H1 (cell line): Measurements from ENCODE around the gene C5. TPM values are rescaled to one million over a fixed set of nuclear protein-coding genes. Genes with fewer than 3 reads are reported as not detected.

ENCODE experiments used
- ATF3 ChIP-seq: IDR thresholded peaks from 2 replicates; pipeline ENCODE4 v1.6.1; 2011; ENCODE audit warnings: low read depth, mild to moderate bottlenecking, low read length; ENCODE audit not compliant: insufficient read depth
- CBX8 ChIP-seq: fragments of 300-800, 300-1000 bp; sonication (generic); IDR thresholded peaks from 2 replicates; pipeline ENCODE4 v1.7.1; 2016; ENCODE audit warnings: low read depth, low read length, borderline replicate concordance
- KDM5A ChIP-seq: fragments of 200-600 bp; IDR thresholded peaks from 2 replicates; pipeline ENCODE4 v1.7.1; 2012; ENCODE audit warnings: mild to moderate bottlenecking, low read length, inconsistent platforms, mixed read lengths
- PHF8 ChIP-seq: fragments of 200-600 bp; sonication (generic); conservative IDR thresholded peaks from 2 replicates; pipeline ENCODE4 v1.7.1; 2012; ENCODE audit warnings: low read depth, mild to moderate bottlenecking, inconsistent platforms, low read length, moderate library complexity
- RBBP5 ChIP-seq: IDR thresholded peaks from 2 replicates; pipeline ENCODE4 v1.7.1; 2012; ENCODE audit warnings: low read depth, mild to moderate bottlenecking, inconsistent platforms, low read length, moderate library complexity, borderline replicate concordance
- RXRA ChIP-seq: IDR thresholded peaks from 2 replicates; pipeline ENCODE4 v1.6.1; 2011; ENCODE audit warnings: low read depth, mild to moderate bottlenecking, low read length, moderate library complexity; ENCODE audit not compliant: insufficient read depth
- polyA plus RNA-seq, 7 experiments: library from polyadenylated mRNA; depleted of rRNA in 3 of 7; stranded (reverse) in 5 of 7; unstranded in 2 of 7; fragments of >200 nt in 5 of 7; fragments of 200-250 nt in 2 of 7; gene quantifications; 1 replicate in 5 of 7; 2 replicates in 1 of 7; 4 replicates in 1 of 7; pipeline versions ENCODE4 v1.2.1 to v1.2.3, GENCODE V29; 2011 to 2013; ENCODE audit warnings: missing spikeins in 2 of 7, mixed read lengths in 2 of 7
- total RNA-seq: library from RNA; stranded (reverse); fragmentation: NEBNext Ultra II Directional; extraction: Animal tissue kit (Norgen Biotek cat#: 25700); gene quantifications from 2 replicates; pipeline ENCODE4 v1.2.1, GENCODE V29; 2021
- TF ChIP-seq, protein P1 (sequence below): IDR thresholded peaks from 2 replicates; pipeline ENCODE4 v1.6.1; 2012; ENCODE audit warnings: low read length, inconsistent platforms
- TF ChIP-seq, protein P2 (sequence below): IDR thresholded peaks from 2 replicates; pipeline ENCODE4 v1.6.1; 2012; ENCODE audit warnings: inconsistent platforms

Gene C5
- total and polyA plus RNA-seq, 2 of the 8 experiments (the other 6 are each of a cell fraction or from before 2014, with no cell fraction given), result 0.24 to 0.35 TPM

DNA sequence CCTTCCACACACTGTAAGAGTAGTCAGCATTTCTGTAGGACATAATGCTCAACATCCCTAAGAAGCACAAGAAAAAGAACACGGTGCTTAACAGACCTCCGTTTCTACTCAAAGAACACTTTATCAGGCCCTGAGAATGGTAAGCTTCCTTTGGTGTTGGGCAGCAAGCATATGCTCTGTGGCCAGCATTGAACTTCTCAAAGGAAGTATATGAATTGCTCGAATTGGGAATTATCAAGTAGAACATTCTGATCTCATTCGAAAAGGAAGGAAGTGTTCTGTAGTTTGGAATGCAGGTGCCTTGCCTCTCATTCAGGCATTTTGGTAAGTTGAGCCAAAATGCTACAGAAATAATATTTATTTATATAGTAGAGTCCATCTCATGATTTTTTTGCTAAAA is 61.0 kb downstream of the C5 start (continued):
- TF ChIP-seq, protein P1, sequence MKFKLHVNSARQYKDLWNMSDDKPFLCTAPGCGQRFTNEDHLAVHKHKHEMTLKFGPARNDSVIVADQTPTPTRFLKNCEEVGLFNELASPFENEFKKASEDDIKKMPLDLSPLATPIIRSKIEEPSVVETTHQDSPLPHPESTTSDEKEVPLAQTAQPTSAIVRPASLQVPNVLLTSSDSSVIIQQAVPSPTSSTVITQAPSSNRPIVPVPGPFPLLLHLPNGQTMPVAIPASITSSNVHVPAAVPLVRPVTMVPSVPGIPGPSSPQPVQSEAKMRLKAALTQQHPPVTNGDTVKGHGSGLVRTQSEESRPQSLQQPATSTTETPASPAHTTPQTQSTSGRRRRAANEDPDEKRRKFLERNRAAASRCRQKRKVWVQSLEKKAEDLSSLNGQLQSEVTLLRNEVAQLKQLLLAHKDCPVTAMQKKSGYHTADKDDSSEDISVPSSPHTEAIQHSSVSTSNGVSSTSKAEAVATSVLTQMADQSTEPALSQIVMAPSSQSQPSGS, result no peak
- TF ChIP-seq RXRA (no peak), CBX8 (no peak), ATF3 (no peak), KDM5A (no peak), RBBP5 (no peak), PHF8 (no peak)
- TF ChIP-seq, protein P2, sequence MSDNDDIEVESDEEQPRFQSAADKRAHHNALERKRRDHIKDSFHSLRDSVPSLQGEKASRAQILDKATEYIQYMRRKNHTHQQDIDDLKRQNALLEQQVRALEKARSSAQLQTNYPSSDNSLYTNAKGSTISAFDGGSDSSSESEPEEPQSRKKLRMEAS, result no peak
